Embryonic facial prominence (tissue), 1 donor: ENCODE results near the gene ZCWPW2.

Source experiments
- DNase-seq: peaks from one replicate; pipeline ENCODE4 v3.0.0-alpha.2; 2016; ENCODE audit errors: extremely low spot score

The ZCWPW2 gene

GRCh38 chr3:28376424-28376823 lies 27.9 kb downstream of the ZCWPW2 start:
- no peak for DNase-seq

GRCh38 chr3:28386049-28386448 lies 37.5 kb downstream of the ZCWPW2 start:
- DNase-seq = no peak

GRCh38 chr3:28388978-28389377 lies 40.5 kb downstream of the ZCWPW2 start:
- no peak for DNase-seq

- no peak for DNase-seq
These were observed 50.7 kb downstream of the ZCWPW2 start for GRCh38 chr3:28399206-28399605.

GRCh38 chr3:28406241-28406640 lies 57.7 kb downstream of the ZCWPW2 start:
- no peak for DNase-seq

GRCh38 chr3:28449398-28449797 lies 100.9 kb downstream of the ZCWPW2 start:
- no peak for DNase-seq

GRCh38 chr3:28462866-28463265 lies 114.3 kb downstream of the ZCWPW2 start:
- DNase-seq = no peak

GRCh38 chr3:28467414-28467813 lies 118.9 kb downstream of the ZCWPW2 start:
- no peak for DNase-seq

- DNase-seq = peak; percentile 47
These were observed 127.7 kb downstream of the ZCWPW2 start for GRCh38 chr3:28476194-28476593.

- no peak for DNase-seq
These were observed 128.2 kb downstream of the ZCWPW2 start for GRCh38 chr3:28476764-28477163.

- no peak for DNase-seq
These were observed 136.6 kb downstream of the ZCWPW2 start for GRCh38 chr3:28485164-28485563.

- no peak for DNase-seq
These were observed 146.8 kb downstream of the ZCWPW2 start for GRCh38 chr3:28495301-28495700.

GRCh38 chr3:28502397-28502937 lies 153.9 kb downstream of the ZCWPW2 start:
- no peak for DNase-seq

- no peak for DNase-seq
These were observed 156.5 kb downstream of the ZCWPW2 start for GRCh38 chr3:28504976-28505375.

GRCh38 chr3:28521663-28522062 lies 173.1 kb downstream of the ZCWPW2 start:
- no peak for DNase-seq

- no peak for DNase-seq
These were observed 193.8 kb downstream of the ZCWPW2 start for GRCh38 chr3:28542351-28542750.

- no peak for DNase-seq
These were observed 195.7 kb downstream of the ZCWPW2 start for GRCh38 chr3:28544236-28544635.

- DNase-seq = no peak
These were observed 196.3 kb downstream of the ZCWPW2 start for GRCh38 chr3:28544831-28545230.

- DNase-seq = no peak
These were observed 199.2 kb downstream of the ZCWPW2 start for GRCh38 chr3:28547677-28548076.

- DNase-seq = no peak
These were observed 204.7 kb downstream of the ZCWPW2 start for GRCh38 chr3:28553175-28553574.

GRCh38 chr3:28556195-28556594 lies 207.7 kb downstream of the ZCWPW2 start:
- DNase-seq = no peak

- no peak for DNase-seq
These were observed 215.7 kb downstream of the ZCWPW2 start for GRCh38 chr3:28564211-28564610.

- DNase-seq = no peak
These were observed 220.8 kb downstream of the ZCWPW2 start for GRCh38 chr3:28569357-28569756.

- no peak for DNase-seq
These were observed 225.5 kb downstream of the ZCWPW2 start for GRCh38 chr3:28574036-28574435.
